Omental fat pad (tissue), 4 donors: Measurements from ENCODE around the gene LRCH1. TPM values are rescaled to one million over a fixed set of nuclear protein-coding genes. Genes with fewer than 3 reads are reported as not detected.

Source experiments
- ATAC-seq: fragments of 150-250 bp; one replicate; pipeline ENCODE4 v1.9.1; 2016; ENCODE audit warnings: mild to moderate bottlenecking, moderate library complexity; ENCODE audit not compliant: low FRiP score
- DNase-seq: peaks from one replicate; pipeline ENCODE4 v3.0.0-alpha.2; 2019; ENCODE audit warnings: low spot score
- CTCF ChIP-seq, 3 donors: fragments of 450-650 bp; IDR thresholded peaks; one replicate each; pipeline ENCODE4 v1.5.1; 2016 to 2017; ENCODE audit warnings: antibody characterized with exemption in 3 of 3, mild to moderate bottlenecking in 3 of 3, moderate library complexity in 2 of 3
- total RNA-seq, 4 donors: library from RNA; depleted of rRNA; stranded (reverse); fragments of >200 nt; gene quantifications; one replicate each; pipeline ENCODE4 v1.1.0, GENCODE V29; 2016

Gene LRCH1
- total RNA-seq, 4 donors from 2014 or later = 9.7 to 43.7 (median 16.5) TPM

- ATAC-seq (no peak), DNase-seq (no peak)
- TF ChIP-seq CTCF (IDR thresholded peaks at IDR 0.05) = no peak
Observed at GRCh38 chr13:46544208-46544607, 8.8 kb upstream of the LRCH1 start.

- no peak for DNase-seq
- no peak for ATAC-seq
- TF ChIP-seq CTCF (IDR thresholded peaks at IDR 0.05) = no peak
Observed at GRCh38 chr13:46544811-46545210, 8.2 kb upstream of the LRCH1 start.

- ATAC-seq (no peak), DNase-seq (no peak)
- TF ChIP-seq CTCF (IDR thresholded peaks at IDR 0.05) = no peak
Observed at GRCh38 chr13:46546084-46546768, 6.7 kb upstream of the LRCH1 start.

DNA sequence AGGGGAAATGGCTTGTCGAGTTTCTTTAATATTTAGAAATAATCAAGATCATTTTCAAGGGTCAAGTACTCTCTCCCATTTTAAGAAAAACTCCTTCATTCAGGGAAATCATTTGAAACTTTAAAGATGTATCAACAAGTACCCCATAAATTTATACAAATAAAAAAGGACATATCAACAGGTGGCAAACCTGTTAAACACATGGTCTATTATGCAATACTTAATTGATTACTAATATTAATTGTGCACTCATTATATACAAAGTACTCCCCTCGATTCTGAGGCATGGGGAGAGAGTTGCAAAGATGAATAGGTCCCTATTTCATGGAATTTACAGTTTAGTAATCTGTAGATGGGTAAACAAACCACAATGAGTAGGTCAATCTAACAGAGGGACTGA, 2.1 kb upstream of the LRCH1 start:
- ATAC-seq (no peak), DNase-seq (no peak)
- TF ChIP-seq CTCF (IDR thresholded peaks at IDR 0.05) = no peak

GRCh38 chr13:46551410-46552302, 1.3 kb upstream of the LRCH1 start:
- DNase-seq (peak; percentile 84), ATAC-seq (no peak)
- peak in 1 of 3 donors; percentile 34 for TF ChIP-seq CTCF (IDR thresholded peaks at IDR 0.05)

DNA sequence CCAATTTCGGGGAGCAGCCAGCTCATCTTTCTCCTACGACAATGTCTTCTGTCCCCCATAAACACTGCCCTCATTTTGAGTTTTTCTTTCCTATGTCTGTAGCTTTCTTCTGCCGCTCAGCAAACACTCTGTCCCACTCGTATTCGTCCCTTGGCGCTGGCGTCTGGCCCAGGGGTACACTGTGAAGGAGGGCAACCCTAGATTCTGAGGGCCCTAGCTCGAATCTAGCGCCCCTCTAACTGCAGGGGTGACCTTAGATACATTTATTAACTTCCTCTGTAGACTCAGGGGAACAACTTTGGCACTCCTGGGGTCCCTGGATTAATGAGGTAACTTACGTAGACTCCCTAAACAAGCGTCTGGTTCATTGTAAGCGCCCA, 677 bp upstream of the LRCH1 start:
- TF ChIP-seq CTCF (IDR thresholded peaks at IDR 0.05) = no peak
- DNase-seq = no peak
- ATAC-seq = no peak
